Testis (tissue), 2 donors: ENCODE measurements around the gene PLCB1.

ENCODE experiments used
- CTCF ChIP-seq, 3 experiments: fragments of 450-650 bp in 2 of 3; fragments of 200-600 bp in 1 of 3; sonication (generic) in 1 of 3; IDR thresholded peaks; one replicate each; pipeline ENCODE4 v1.5.1; 2016 to 2019; ENCODE audit warnings: antibody characterized with exemption in 3 of 3, mild to moderate bottlenecking in 2 of 3, moderate library complexity in 1 of 3
- POLR2A ChIP-seq: fragments of 450-650 bp; IDR thresholded peaks from one replicate; pipeline ENCODE4 v1.6.1; 2017; ENCODE audit warnings: antibody characterized with exemption, mild to moderate bottlenecking, moderate library complexity

GRCh38 chr20:8284902-8285301, 152.8 kb downstream of the PLCB1 start:
- TF ChIP-seq CTCF (IDR thresholded peaks at IDR 0.05), result no peak
- TF ChIP-seq POLR2A, result no peak
